AML-193 (cell line): ENCODE data around the gene ANXA2R.

ENCODE experiments used
- DNase-seq, 2 experiments: peaks; one replicate each; lab custom pipeline; 2025; lab: John Stamatoyannopoulos, UW

Gene ANXA2R

DNA sequence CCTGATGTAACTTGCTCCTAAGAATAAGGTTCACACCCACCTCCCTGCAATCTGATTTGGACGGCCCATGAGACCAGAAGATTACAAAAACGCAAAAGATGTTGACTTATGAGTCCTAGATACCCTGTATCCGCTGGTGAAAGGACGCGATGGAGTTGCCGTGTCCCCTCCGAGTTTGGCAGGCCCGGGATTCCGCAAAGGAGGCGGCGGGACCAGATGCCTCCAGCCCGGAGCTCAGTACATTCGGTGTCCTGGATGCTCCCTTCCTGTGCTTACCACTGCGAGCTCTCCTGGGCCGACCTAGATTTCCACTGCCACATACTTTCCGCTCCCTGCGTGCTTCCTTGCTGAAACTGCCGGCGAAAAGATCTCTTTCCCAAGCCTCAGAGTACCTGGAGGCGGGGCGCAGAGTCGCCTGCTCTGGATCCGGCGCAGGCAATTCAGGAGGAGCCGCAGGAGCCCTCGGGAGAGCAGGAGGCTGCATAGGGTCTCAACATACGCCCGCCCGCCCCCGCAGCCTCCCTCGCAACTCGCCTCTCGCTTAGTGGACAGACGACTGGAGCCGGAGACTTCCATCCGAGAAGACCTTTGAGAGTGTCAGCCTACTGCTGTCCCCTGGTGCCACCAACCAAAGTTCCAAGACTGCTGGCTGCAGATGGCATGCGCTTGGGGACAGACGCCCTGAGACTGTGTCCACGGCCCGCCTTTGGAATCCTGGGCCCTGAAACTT, 39.8 kb downstream of the ANXA2R start:
- DNase-seq: no peak

DNA sequence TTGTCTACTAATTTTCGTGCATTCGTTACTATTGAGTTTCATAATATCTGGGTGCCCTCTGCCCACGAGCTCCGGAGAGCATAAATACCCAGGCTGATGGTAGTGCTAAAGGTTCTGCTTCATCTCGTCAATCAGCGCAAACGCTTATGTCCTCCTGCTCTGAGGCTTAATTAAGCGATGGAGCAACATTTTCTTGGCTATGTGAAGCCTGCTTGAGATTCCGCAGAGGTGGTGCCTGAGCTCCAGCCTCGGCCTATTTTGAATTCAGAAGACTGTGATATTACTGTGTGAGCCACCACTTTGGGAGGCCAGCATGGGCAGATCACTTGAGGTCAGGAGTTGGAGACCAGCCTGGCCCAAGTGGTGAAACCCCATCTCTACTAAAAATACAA, 44.8 kb downstream of the ANXA2R start:
- no peak for DNase-seq

DNA sequence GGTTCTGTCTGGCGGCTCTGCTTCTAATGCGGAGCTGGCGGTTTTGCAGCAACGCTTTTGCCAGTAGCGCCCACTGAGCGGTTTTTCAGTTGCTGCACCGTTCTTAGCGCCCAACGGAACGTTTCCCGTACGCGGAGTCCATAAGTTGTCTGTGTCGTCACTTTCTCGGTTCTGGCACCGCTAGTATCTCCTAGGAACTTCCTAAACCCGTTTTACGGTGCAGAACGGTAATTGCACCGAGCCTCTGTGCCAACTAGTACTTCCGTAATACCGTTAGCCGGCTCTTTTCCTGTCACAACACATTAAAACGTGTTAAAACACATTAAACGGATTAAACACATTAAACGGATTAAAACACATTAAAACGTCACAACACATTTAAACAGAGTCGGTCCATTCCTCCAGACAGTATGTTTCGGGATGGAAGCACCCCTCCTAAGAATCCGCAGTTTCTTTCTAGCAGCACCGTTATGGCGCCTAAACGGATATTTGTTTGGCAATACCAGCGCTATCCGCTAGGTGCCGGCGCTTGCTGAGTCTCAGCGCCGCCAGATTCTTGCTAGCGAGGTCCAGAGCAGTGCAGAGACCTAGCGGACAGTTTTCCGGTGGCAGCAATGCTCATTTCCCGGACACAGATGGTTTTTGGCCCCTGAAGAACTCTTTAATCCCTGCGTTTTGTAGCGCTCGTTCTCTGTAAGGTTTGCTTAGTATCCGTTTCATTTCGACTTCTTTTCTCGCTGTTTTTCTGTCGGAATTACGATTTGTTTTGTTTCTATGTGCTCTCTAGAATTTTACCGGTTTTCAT, 45.4 kb downstream of the ANXA2R start:
- peak; percentile 89 to 94 for DNase-seq

DNA sequence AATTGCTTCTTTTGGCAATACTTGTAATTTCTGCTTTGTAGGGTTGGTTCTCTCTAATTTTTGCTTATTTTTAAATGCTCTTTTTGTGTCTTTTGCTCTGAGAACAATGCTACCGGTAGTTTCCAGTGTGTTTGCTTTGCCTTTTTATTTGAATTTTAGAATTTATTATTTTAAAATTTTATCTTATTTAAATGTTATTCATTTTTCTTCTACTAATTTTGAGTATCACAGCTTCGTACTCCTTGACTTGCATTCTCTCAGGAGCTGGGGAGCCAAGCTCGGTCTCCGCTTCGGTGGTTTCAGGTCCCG, 45.9 kb downstream of the ANXA2R start:
- no peak for DNase-seq

DNA sequence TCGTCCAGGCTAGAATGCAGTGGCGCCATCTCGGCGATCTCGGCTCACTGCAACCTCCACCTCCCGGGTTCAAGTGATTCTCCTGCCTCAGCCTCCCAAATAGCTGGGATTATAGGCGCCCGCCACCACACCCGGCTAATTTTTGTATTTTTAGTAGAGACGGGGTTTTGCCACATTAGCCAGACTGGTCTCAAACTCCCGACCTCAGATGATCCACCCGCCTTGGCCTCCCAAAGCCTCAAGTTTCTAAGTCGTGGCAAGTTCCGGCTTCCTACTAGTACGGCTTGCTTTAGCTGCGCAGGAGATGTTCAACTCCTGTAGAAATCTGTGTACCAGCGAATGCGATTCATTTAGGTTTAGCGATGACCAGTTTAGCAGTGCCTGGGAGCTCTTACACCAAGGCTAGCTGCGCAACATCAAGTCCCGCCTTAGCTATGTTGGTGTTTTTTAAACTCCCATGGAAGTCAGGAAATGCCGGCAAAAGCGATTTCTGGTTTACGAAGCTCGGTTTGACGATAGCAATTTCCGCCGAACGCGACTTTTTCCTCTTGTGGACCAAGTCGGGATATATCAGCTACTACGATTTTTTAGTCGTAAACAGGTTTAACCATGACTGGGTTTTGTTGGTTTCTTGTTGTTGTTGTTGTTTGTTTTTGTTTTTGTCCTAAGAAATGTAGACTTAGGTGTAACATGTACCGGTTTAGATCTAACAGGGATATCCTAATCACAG, 46.4 kb downstream of the ANXA2R start:
- peak; percentile 36 to 45 for DNase-seq

DNA sequence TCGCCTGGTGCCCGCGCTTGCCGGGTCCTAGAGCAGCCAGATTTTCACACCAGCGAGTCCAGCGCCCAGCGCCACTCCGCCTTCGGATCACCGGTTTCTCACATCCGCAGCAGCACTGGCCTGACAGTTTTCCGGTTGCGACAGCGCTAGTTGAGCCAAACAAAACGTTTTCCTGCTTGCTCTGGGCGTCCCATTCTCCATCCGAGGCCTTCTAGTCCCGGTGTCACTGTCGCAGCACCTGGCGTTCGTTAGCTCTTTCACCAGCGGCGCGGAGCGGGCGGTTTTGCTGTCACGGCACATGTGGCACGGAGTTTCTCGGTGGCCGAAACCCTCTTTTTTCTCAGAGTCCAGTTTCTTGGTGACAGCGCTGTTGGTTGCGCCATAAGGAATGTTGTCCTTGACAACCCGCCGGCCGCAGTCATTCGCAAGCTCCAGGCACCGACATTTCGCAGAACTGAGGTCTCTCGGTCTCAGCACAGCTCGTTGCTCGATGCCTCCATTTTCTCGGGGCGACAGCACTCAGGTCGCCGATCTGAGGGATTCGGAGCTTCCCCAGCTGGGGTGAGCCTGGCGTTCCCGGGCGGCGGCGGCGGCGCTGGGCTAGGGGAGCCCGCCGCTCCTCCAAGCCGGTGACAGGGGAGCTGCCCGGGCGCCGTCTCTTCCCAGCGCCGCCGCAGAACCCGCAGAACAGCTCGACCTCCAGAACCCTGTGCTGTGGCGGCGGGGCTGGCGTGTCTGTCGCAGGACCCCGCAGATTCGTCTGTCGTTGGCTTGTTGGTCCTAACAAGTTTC, 47.8 kb downstream of the ANXA2R start:
- DNase-seq: peak; percentile 97 to 98

DNA sequence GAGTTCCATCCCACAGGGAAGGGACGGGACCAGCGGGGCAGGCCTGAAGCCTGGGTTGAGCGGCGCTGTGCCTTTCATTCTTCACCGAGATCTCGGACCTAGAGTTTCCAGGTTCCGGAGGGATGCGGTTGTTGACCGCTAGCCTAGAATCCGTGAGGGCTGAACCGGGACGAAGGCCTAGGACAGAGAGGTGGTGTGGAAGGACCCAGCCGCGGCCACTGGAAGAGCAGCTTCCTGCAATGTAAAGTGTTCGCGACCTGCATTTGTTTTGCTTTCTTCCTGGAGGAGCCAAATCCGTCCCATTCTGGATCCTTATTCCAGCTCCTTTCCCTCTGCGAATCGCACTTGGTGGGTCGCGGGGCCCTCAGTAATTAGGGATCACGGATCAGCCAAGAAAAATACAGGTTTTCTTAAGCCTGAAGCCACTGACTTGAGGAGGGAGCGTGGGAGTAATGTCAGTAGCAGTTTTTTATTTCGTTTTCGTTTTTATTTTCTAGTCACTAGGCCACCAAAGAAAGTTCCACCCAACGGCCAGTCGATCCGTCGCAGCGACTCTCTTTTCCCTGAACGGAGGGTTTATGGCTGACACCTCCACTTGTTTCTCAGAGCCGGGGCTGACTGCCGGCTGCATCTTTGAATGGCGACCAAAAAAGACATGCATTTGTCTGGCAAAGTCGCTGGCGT, 48.6 kb downstream of the ANXA2R start:
- no peak for DNase-seq

DNA sequence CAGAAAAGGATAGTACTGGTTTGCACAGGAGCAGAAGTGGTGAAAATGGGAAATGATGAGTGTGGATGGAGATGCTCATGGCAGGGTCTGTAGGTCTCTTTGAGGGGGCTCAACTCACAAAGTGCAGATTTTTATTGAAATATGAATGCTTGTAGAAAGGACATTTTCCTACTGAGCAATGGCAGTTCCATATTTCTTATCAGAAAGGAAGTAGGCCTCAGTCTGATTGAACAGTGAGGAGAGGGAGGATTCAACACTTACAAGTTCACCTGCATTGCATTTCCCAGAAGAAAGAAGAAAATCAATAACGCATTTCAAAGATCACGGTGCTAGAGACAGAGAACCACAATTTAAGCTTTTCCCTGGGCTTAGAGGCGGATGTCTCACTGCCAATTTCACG, 49.2 kb downstream of the ANXA2R start:
- peak in 1 of 2 experiments; percentile 19 for DNase-seq
